Right lobe of liver (tissue), 6 donors: ENCODE results near the gene NSD1. TPM values are rescaled to one million over a fixed set of nuclear protein-coding genes. Genes with fewer than 3 reads are reported as not detected.
A peak's percentile ranks its signal among the peaks of the same experiment; 100 is the strongest.

Experiments used
- ATAC-seq, 4 donors: fragments of 200-7000 bp; cut with Tn5 transposase; one replicate each; pipeline ENCODE4 v1.9.1; 2020; ENCODE audit warnings: mild to moderate bottlenecking in 4 of 4, moderate library complexity in 4 of 4
- DNase-seq, 3 donors: peaks; one replicate each; pipeline ENCODE4 v3.0.0-alpha.2; 2020
- H3K27ac ChIP-seq, 3 donors: fragments of 200-600 bp; one replicate each; pipeline ENCODE4 v1.8.0; 2022
- H3K27me3 ChIP-seq, 2 donors: fragments of 200-600 bp; one replicate each; pipeline ENCODE4 v1.8.0; 2022
- H3K36me3 ChIP-seq, 4 donors: fragments of 200-600 bp; sonication (generic) in 1 of 4; one replicate each; pipeline versions ENCODE4 v1.5.1 to v1.8.0; 2017 to 2022; ENCODE audit warnings: control low read depth in 1 of 4
- H3K4me1 ChIP-seq, 4 donors: fragments of 200-600 bp; sonication (generic) in 1 of 4; one replicate each; pipeline versions ENCODE4 v1.5.1 to v1.8.0; 2017 to 2022; ENCODE audit warnings: control low read depth in 1 of 4
- H3K4me3 ChIP-seq, 3 donors: fragments of 200-600 bp; one replicate each; pipeline ENCODE4 v1.8.0; 2022
- H3K9me3 ChIP-seq, 4 donors: fragments of 200-600 bp; sonication (generic) in 1 of 4; one replicate each; pipeline versions ENCODE4 v1.5.1 to v1.8.0; 2017 to 2022; ENCODE audit warnings: control low read depth in 1 of 4
- CTCF ChIP-seq, 4 donors: fragments of 200-600 bp in 3 of 4; fragments of 450-650 bp in 1 of 4; IDR thresholded peaks; one replicate each; pipeline versions ENCODE4 v1.5.1 to v1.8.0; 2016 to 2022; ENCODE audit warnings: antibody characterized with exemption in 4 of 4, mild to moderate bottlenecking in 2 of 4
- POLR2A ChIP-seq: fragments of 450-650 bp; IDR thresholded peaks from one replicate; pipeline ENCODE4 v1.6.1; 2017; ENCODE audit warnings: antibody characterized with exemption, mild to moderate bottlenecking
- WGBS: methylation state at CpG from one replicate; pipeline ENCODE4 v1.1.6; 2018; ENCODE audit warnings: low coverage, low lambda C conversion rate; ENCODE audit not compliant: insufficient coverage; ENCODE audit errors: missing lambda C conversion rate; 5-methylcytosine and 5-hydroxymethylcytosine counted together
- intact Hi-C, 2 donors: fragments of 100-400 bp; cut with DNase I; formaldehyde crosslinking; loops; one replicate each; pipeline versions ENCODE4 v1.11.2 to v1.14.1; 2022
- total RNA-seq, 6 experiments: library from RNA; depleted of rRNA in 2 of 6; stranded (reverse); fragments of >200 nt in 2 of 6; fragmentation: NEBNext Ultra II Directional in 3 of 6; extraction: Animal tissue kit (Norgen Biotek cat#: 25700) in 3 of 6; gene quantifications; one replicate each; pipeline versions ENCODE4 v1.1.0 to v1.2.4, GENCODE V29; 2016 to 2023
- donor health status: DM: no; HTN: yes; CAD: no.
- donor health status: DM: no; HTN: no; CAD: no.
- donor health status: DM: no; HTN: no; CAD: no.
- donor health status: DM: no; HTN: yes; CAD: no.
- donor health status: DM: no; HTN: yes; CAD: no.

The NSD1 gene
- total RNA-seq, 6 experiments from 2014 or later = 13.1 to 33.1 (median 23.6) TPM

- Histone ChIP-seq H3K4me1 (peaks cover 0 to 7% (median 0%) of the 10 kb centered on the region in 4 donors), H3K4me3 (no peak overlapping the region), H3K27ac (no peak overlapping the region), H3K27me3 (no peaks in the 10 kb centered on the region), H3K9me3 (no peaks in the 10 kb centered on the region), H3K36me3 (peaks cover 0 to 20% (median 2%) of the 10 kb centered on the region in 4 donors)
- DNase-seq (no peak), ATAC-seq (no peak)
- intact Hi-C loops = no loop called here
- TF ChIP-seq CTCF (IDR thresholded peaks at IDR 0.05) (no peak), POLR2A (no peak)
Measured at GRCh38 chr5:177189416-177189815, 55.8 kb downstream of the NSD1 start.

GRCh38 chr5:177189965-177190364, 56.4 kb downstream of the NSD1 start:
- Histone ChIP-seq H3K4me3 (no peak overlapping the region), H3K4me1 (peaks cover 0 to 7% (median 0%) of the 10 kb centered on the region in 4 donors), H3K27me3 (no peaks in the 10 kb centered on the region), H3K9me3 (no peaks in the 10 kb centered on the region), H3K27ac (no peak overlapping the region), H3K36me3 (peaks cover 0 to 20% (median 2%) of the 10 kb centered on the region in 4 donors)
- ATAC-seq = peak in 1 of 4 donors; percentile 17
- DNase-seq = no peak
- TF ChIP-seq POLR2A = no peak
- no peak for TF ChIP-seq CTCF (IDR thresholded peaks at IDR 0.05)
- intact Hi-C loops = no loop called here
- WGBS = 68% methylated on average over 4 of the region's 4 CpGs

- peaks cover 0 to 7% (median 0%) of the 10 kb centered on the region in 4 donors for H3K4me1 ChIP-seq
- DNase-seq (no peak), ATAC-seq (no peak)
- no peaks in the 10 kb centered on the region for H3K9me3 ChIP-seq
- TF ChIP-seq CTCF (IDR thresholded peaks at IDR 0.05) (no peak), POLR2A (no peak)
- no peak overlapping the region for H3K4me3 ChIP-seq
- no peak overlapping the region for H3K27ac ChIP-seq
- H3K27me3 ChIP-seq = no peaks in the 10 kb centered on the region
- 55% methylated on average over 3 of the region's 3 CpGs for WGBS
- H3K36me3 ChIP-seq = peaks cover 0 to 39% (median 4%) of the 10 kb centered on the region in 4 donors
- intact Hi-C loops = no loop called here
Measured at GRCh38 chr5:177194268-177194667, 60.7 kb downstream of the NSD1 start.

GRCh38 chr5:177195307-177195952, 61.9 kb downstream of the NSD1 start:
- no peak overlapping the region for H3K27ac ChIP-seq
- TF ChIP-seq POLR2A (no peak), CTCF (IDR thresholded peaks at IDR 0.05) (no peak)
- no peak for ATAC-seq
- no peak for DNase-seq
- peaks cover 0 to 44% (median 6%) of the 10 kb centered on the region in 4 donors for H3K36me3 ChIP-seq
- intact Hi-C loops = no loop called here
- H3K4me1 ChIP-seq = no peaks in the 10 kb centered on the region
- H3K27me3 ChIP-seq = no peaks in the 10 kb centered on the region
- WGBS = 92% methylated on average over 5 of the region's 9 CpGs
- no peaks in the 10 kb centered on the region for H3K9me3 ChIP-seq
- no peak overlapping the region for H3K4me3 ChIP-seq
